Measurements from ENCODE around the gene CWF19L2. TPM values are rescaled to one million over a fixed set of nuclear protein-coding genes. Genes with fewer than 3 reads are reported as not detected.

CWF19L2 gene
- total RNA-seq, result 4.8 and 4.9 TPM in 2 replicates

GRCh38 chr11:107457558-107458271 is at the start of gene CWF19L2:
CWF19L2 (minus strand) TSS chr11:107457825; CDS start chr11:107457816, 9 bp downstream.

Other genes starting within 250 kb of the CWF19L2 start
- 8.5 and 8.9 TPM in 2 replicates for gene ALKBH8, start 107.9 kb upstream of the CWF19L2 start, total RNA-seq
- gene ELMOD1, start 133.3 kb upstream of the CWF19L2 start, total RNA-seq, result 0.29 and 1.4 TPM in 2 replicates

Measured in myometrial cell (primary cell).